HCT116 (cell line): Measurements from ENCODE around the gene POLR3GL. TPM values are rescaled to one million over a fixed set of nuclear protein-coding genes. Genes with fewer than 3 reads are reported as not detected.

Experiments
- ATAC-seq: fragments of 200-7000 bp; cut with Tn5 transposase; 2 replicates; pipeline ENCODE4 v1.9.1; 2020; ENCODE audit warnings: mild to moderate bottlenecking, moderate library complexity
- BruUV-seq: library from RNA; stranded (reverse); fragments of 400-500 nt; replicated peaks from 2 replicates; lab custom pipeline; 2021; lab: Mats Ljungman, UMichigan
- CTCF ChIA-PET: fragments of 300-600 bp; sonication (Branson Sonifier 250); formaldehyde crosslinking; loops from one replicate; lab custom pipeline; 2021; ENCODE audit warnings: antibody characterized with exemption; lab: Charles Lee
- POLR2A ChIA-PET: fragments of 300-600, 350-600 bp; sonication (Branson Sonifier 250); formaldehyde crosslinking; loops from one replicate; lab custom pipeline; 2021; ENCODE audit warnings: antibody characterized with exemption; lab: Charles Lee
- RAD21 ChIA-PET, 2 experiments: fragments of 300-600 bp; sonication (Branson Sonifier 250); formaldehyde crosslinking; loops; one replicate each; lab custom pipeline; 2023; ENCODE audit warnings: low total read pairs in 2 of 2; ENCODE audit not compliant: uncharacterized antibody in 2 of 2, unreplicated experiment in 2 of 2, low non-redundant PET in 1 of 2; lab: Charles Lee
- DNase-seq: peaks from one replicate; pipeline ENCODE4 v3.0.0-alpha.2; 2010; ENCODE audit warnings: low read depth, low spot score
- H2AFZ ChIP-seq: fragments of 200-600 bp; shearing (Covaris generic), sonication (generic); 2 replicates; pipeline ENCODE4 v1.6.1; 2017; ENCODE audit warnings: low read depth, mixed run types, mixed read lengths, antibody characterized with exemption, low read length; ENCODE audit not compliant: poor library complexity, severe bottlenecking
- H3K27ac ChIP-seq: 2 replicates; pipeline ENCODE4 v1.5.1; 2012; ENCODE audit warnings: low read depth, low read length
- H3K27me3 ChIP-seq: fragments of 200-600 bp; sonication (generic); 2 replicates; pipeline ENCODE4 v1.6.1; 2016; ENCODE audit warnings: mixed run types, low read length, mixed read lengths; ENCODE audit not compliant: insufficient read depth
- H3K36me3 ChIP-seq, 2 experiments: fragments of 200-500 bp in 1 of 2; fragments of 200-600 bp in 1 of 2; sonication (Bioruptor generic) in 1 of 2; sonication (generic) in 1 of 2; 2 replicates each; pipeline versions ENCODE4 v1.5.1 to v1.6.1; 2014 to 2016; ENCODE audit warnings: low read length in 2 of 2, inconsistent platforms in 1 of 2, mixed read lengths in 1 of 2, mixed run types in 1 of 2; ENCODE audit not compliant: insufficient read depth in 2 of 2, control insufficient read depth in 1 of 2
- H3K4me1 ChIP-seq, 2 experiments: fragments of 200-600 bp in 1 of 2; sonication (generic) in 1 of 2; 2 replicates each; pipeline versions ENCODE4 v1.5.1 to v1.6.1; 2012 to 2017; ENCODE audit warnings: low read length in 2 of 2, inconsistent platforms in 1 of 2, mild to moderate bottlenecking in 1 of 2, mixed read lengths in 1 of 2, mixed run types in 1 of 2, moderate library complexity in 1 of 2; ENCODE audit not compliant: insufficient read depth in 2 of 2, control insufficient read depth in 1 of 2
- H3K4me2 ChIP-seq: fragments of 200-600 bp; sonication (generic); 2 replicates; pipeline ENCODE4 v1.6.1; 2017; ENCODE audit warnings: mixed run types, low read length, mixed read lengths
- H3K4me3 ChIP-seq, 2 experiments: fragments of 200-600 bp in 1 of 2; sonication (generic) in 1 of 2; replicated peaks in 1 of 2; 2 replicates each; pipeline ENCODE4 v1.5.1; 2011 to 2016; ENCODE audit warnings: low read length in 2 of 2, control low read depth in 1 of 2, low read depth in 1 of 2, mild to moderate bottlenecking in 1 of 2, mixed read lengths in 1 of 2, mixed run types in 1 of 2
- H3K79me2 ChIP-seq: fragments of 200-600 bp; sonication (generic); 2 replicates; pipeline ENCODE4 v1.6.1; 2017; ENCODE audit warnings: mild to moderate bottlenecking, mixed run types, low read length, moderate library complexity, mixed read lengths; ENCODE audit not compliant: insufficient read depth
- H3K9ac ChIP-seq: fragments of 200-600 bp; sonication (generic); 2 replicates; pipeline ENCODE4 v1.6.1; 2016; ENCODE audit warnings: low read length, mixed read lengths
- H3K9me2 ChIP-seq: fragments of 200-600 bp; sonication (generic), shearing (Covaris generic); 2 replicates; pipeline ENCODE4 v1.6.1; 2017; ENCODE audit warnings: mixed run types, mild to moderate bottlenecking, moderate library complexity; ENCODE audit not compliant: insufficient read depth
- H3K9me3 ChIP-seq, 2 experiments: fragments of 200-500 bp in 1 of 2; fragments of 200-600 bp in 1 of 2; sonication (Bioruptor generic) in 1 of 2; sonication (generic) in 1 of 2; 2 replicates each; pipeline ENCODE4 v1.6.1; 2014 to 2017; ENCODE audit warnings: low read length in 2 of 2, mixed read lengths in 2 of 2, inconsistent platforms in 1 of 2, low read depth in 1 of 2, mild to moderate bottlenecking in 1 of 2, mixed run types in 1 of 2, moderate library complexity in 1 of 2; ENCODE audit not compliant: control insufficient read depth in 1 of 2, insufficient read depth in 1 of 2
- H4K20me1 ChIP-seq: fragments of 200-600 bp; sonication (generic), shearing (Covaris generic); 2 replicates; pipeline ENCODE4 v1.6.1; 2017; ENCODE audit warnings: mixed run types, mild to moderate bottlenecking, moderate library complexity; ENCODE audit not compliant: insufficient read depth
- CTCF ChIP-seq, 3 experiments: fragments of 200-600 bp in 1 of 3; sonication (generic) in 1 of 3; IDR thresholded peaks in 2 of 3; conservative IDR thresholded peaks in 1 of 3; 2 replicates each; pipeline ENCODE4 v1.5.1; 2012 to 2017; ENCODE audit warnings: low read depth in 2 of 3, low read length in 2 of 3, antibody characterized with exemption in 1 of 3, borderline replicate concordance in 1 of 3, control low read depth in 1 of 3, mild to moderate bottlenecking in 1 of 3, mixed read lengths in 1 of 3, mixed run types in 1 of 3, moderate library complexity in 1 of 3; ENCODE audit not compliant: insufficient read depth in 1 of 3
- MAX ChIP-seq: IDR thresholded peaks from 2 replicates; pipeline ENCODE4 v1.6.1; 2012
- POLR2A ChIP-seq: IDR thresholded peaks from 2 replicates; pipeline ENCODE4 v1.7.0; 2011; ENCODE audit warnings: borderline replicate concordance; ENCODE audit not compliant: insufficient read depth, insufficient read length; ENCODE audit errors: extremely low read depth
- ZNF274 ChIP-seq: fragments of 200-500 bp; sonication (Bioruptor generic); IDR thresholded peaks from 2 replicates; pipeline ENCODE4 v1.6.1; 2014; ENCODE audit warnings: mild to moderate bottlenecking, low read depth, low read length, inconsistent platforms
- intact Hi-C: fragments of 100-400 bp; cut with micrococcal nuclease; formaldehyde crosslinking; loops from 2 replicates; pipeline ENCODE4 v1.10.0; 2022
- total RNA-seq: library from RNA; stranded (reverse); gene quantifications from one replicate; pipeline ENCODE4 v1.2.1, GENCODE V29; 2021; ENCODE audit not compliant: unreplicated experiment

Gene POLR3GL
- total RNA-seq, 1 experiment from 2014 or later = 17.9 TPM

GRCh38 chr1:145975216-145975615, 10.7 kb downstream of the POLR3GL start:
- CTCF ChIA-PET = no interaction called here
- ATAC-seq (no peak), DNase-seq (no peak)
- peaks cover 24 to 32% of the 10 kb centered on the region in 2 experiments for H3K4me1 ChIP-seq
- no peaks in the 10 kb centered on the region for H4K20me1 ChIP-seq
- no peaks in the 10 kb centered on the region for H3K9me3 ChIP-seq
- no peak overlapping the region for H2AFZ ChIP-seq
- TF ChIP-seq MAX (no peak), CTCF (IDR thresholded peaks at IDR 0.05 in 2 of 3, conservative IDR thresholded peaks at IDR 0.05 in 1 of 3; ENCODE audit: borderline replicate concordance in 1 of 3, insufficient read depth in 1 of 3, low read depth in 2 of 3, low read length in 2 of 3) (no peak), POLR2A (no peak)
- H3K9ac ChIP-seq = no peak overlapping the region
- POLR2A ChIA-PET = no interaction called here
- H3K4me2 ChIP-seq = no peak overlapping the region
- no TSS peak for BruUV-seq
- H3K9me2 ChIP-seq = no peaks in the 10 kb centered on the region
- H3K79me2 ChIP-seq = no peaks in the 10 kb centered on the region
- H3K27me3 ChIP-seq = no peaks in the 10 kb centered on the region
- no peak overlapping the region for H3K27ac ChIP-seq
- intact Hi-C loops = loop anchor here (5.0 kb wide), 1 partner anchor 83 kb away; no protein-coding TSS in a partner anchor
- no peaks in the 10 kb centered on the region for H3K36me3 ChIP-seq
- RAD21 ChIA-PET = no interaction called here
- H3K4me3 ChIP-seq = no peak overlapping the region

GRCh38 chr1:145977016-145977415, 12.5 kb downstream of the POLR3GL start:
- peak overlapping the region; percentile 25; the same call in 1 of the 2 replicates for H3K4me2 ChIP-seq
- ATAC-seq (no peak), DNase-seq (no peak)
- CTCF ChIA-PET = interaction anchor here (0.7 to 2.0 kb wide), 12 partner anchors 8 to 74 kb away, joined by 3 to 40 read pairs (median 4); partner anchors contain the start of genes ANKRD34A, LIX1L, POLR3GL and RBM8A
- BruUV-seq = no TSS peak
- H3K9ac ChIP-seq = no peak overlapping the region
- RAD21 ChIA-PET = interaction anchor here in 1 of 2 experiments (1.9 kb wide), 1 partner anchor 30 kb away, joined by 13 read pairs; no protein-coding TSS in a partner anchor
- H3K79me2 ChIP-seq = no peaks in the 10 kb centered on the region
- H3K36me3 ChIP-seq = no peaks in the 10 kb centered on the region
- H3K4me3 ChIP-seq = no peak overlapping the region
- H3K9me2 ChIP-seq = no peaks in the 10 kb centered on the region
- no peaks in the 10 kb centered on the region for H4K20me1 ChIP-seq
- no peak overlapping the region for H3K27ac ChIP-seq
- intact Hi-C loops = loop anchor here (1.0 to 5.0 kb wide), 4 partner anchors 30 to 85 kb away; no protein-coding TSS in a partner anchor
- no peaks in the 10 kb centered on the region for H3K9me3 ChIP-seq
- peaks cover 30 to 39% of the 10 kb centered on the region in 2 experiments for H3K4me1 ChIP-seq
- POLR2A ChIA-PET = interaction anchor here (1.0 to 1.5 kb wide), 4 partner anchors 13 to 76 kb away, joined by 3 to 6 read pairs (median 4); partner anchors contain the start of genes ANKRD34A and POLR3GL
- TF ChIP-seq ZNF274 = no peak
- no peaks in the 10 kb centered on the region for H3K27me3 ChIP-seq
- H2AFZ ChIP-seq = peak overlapping the region; percentile 60
